NCI-H345 (cell line): ENCODE measurements around the gene MATR3.

Experiments
- DNase-seq: peaks from one replicate; lab custom pipeline; 2025; lab: John Stamatoyannopoulos, UW

The MATR3 gene

GRCh38 chr5:139272471-139273321 lies 20.8 kb upstream of the MATR3 start:
- DNase-seq: peak; percentile 18

- DNase-seq: no peak
Observed at GRCh38 chr5:139273322-139273571, 20.3 kb upstream of the MATR3 start.

GRCh38 chr5:139273572-139274289 lies 19.8 kb upstream of the MATR3 start:
- DNase-seq: peak; percentile 82

- DNase-seq: no peak
Observed at GRCh38 chr5:139275536-139275935, 18.0 kb upstream of the MATR3 start.

GRCh38 chr5:139275956-139276355 lies 17.6 kb upstream of the MATR3 start:
- no peak for DNase-seq

- no peak for DNase-seq
Observed at GRCh38 chr5:139276426-139276825, 17.1 kb upstream of the MATR3 start.

GRCh38 chr5:139277171-139277570 lies 16.4 kb upstream of the MATR3 start:
- no peak for DNase-seq

- DNase-seq: no peak
Observed at GRCh38 chr5:139278540-139279274, 14.8 kb upstream of the MATR3 start.

GRCh38 chr5:139282197-139282557 lies 11.4 kb upstream of the MATR3 start:
- no peak for DNase-seq

- no peak for DNase-seq
Observed at GRCh38 chr5:139283252-139284166, 10.0 kb upstream of the MATR3 start.

GRCh38 chr5:139284295-139284694 lies 9.2 kb upstream of the MATR3 start:
- no peak for DNase-seq

GRCh38 chr5:139285651-139286392 lies 7.7 kb upstream of the MATR3 start:
- no peak for DNase-seq

- DNase-seq: no peak
Observed at GRCh38 chr5:139287890-139288635, 5.5 kb upstream of the MATR3 start.

GRCh38 chr5:139291051-139291450 lies 2.5 kb upstream of the MATR3 start:
- no peak for DNase-seq

GRCh38 chr5:139293202-139293506 lies 386 bp upstream of the MATR3 start:
- no peak for DNase-seq

- DNase-seq: peak; percentile 56
Observed at GRCh38 chr5:139294374-139295165, 1.0 kb downstream of the MATR3 start.

- no peak for DNase-seq
Observed at GRCh38 chr5:139295346-139296057, 2.0 kb downstream of the MATR3 start.

- DNase-seq: no peak
Observed at GRCh38 chr5:139296198-139296597, 2.7 kb downstream of the MATR3 start.

GRCh38 chr5:139296862-139297326 lies 3.4 kb downstream of the MATR3 start:
- no peak for DNase-seq
